Stomach (tissue), 9 donors: ENCODE data around the gene TNFRSF6B. TPM values are rescaled to one million over a fixed set of nuclear protein-coding genes. Genes with fewer than 3 reads are reported as not detected.
A peak's percentile ranks its signal among the peaks of the same experiment; 100 is the strongest.

Experiments
- DNase-seq, 2 donors: peaks; one replicate each; pipeline versions ENCODE4 v3.0.0 to v3.0.0-alpha.2; 2013 to 2019
- H3K27ac ChIP-seq, 5 donors: fragments of 200-600 bp in 4 of 5; sonication (generic) in 4 of 5; one replicate each; pipeline ENCODE4 v1.5.1; 2013 to 2019; ENCODE audit warnings: mild to moderate bottlenecking in 1 of 5, moderate library complexity in 1 of 5
- H3K27me3 ChIP-seq, 3 donors: fragments of 200-600 bp; sonication (generic); one replicate each; pipeline ENCODE4 v1.5.1; 2017 to 2019; ENCODE audit warnings: mixed run types in 1 of 3
- H3K36me3 ChIP-seq, 4 donors: fragments of 200-600 bp; sonication (generic); 1 replicate in 3 of 4; 2 replicates in 1 of 4; pipeline ENCODE4 v1.5.1; 2016 to 2019
- H3K4me1 ChIP-seq, 4 donors: fragments of 200-600 bp; sonication (generic); one replicate each; pipeline ENCODE4 v1.5.1; 2016 to 2019
- H3K4me3 ChIP-seq, 4 donors: fragments of 200-600 bp; sonication (generic) in 3 of 4; one replicate each; pipeline ENCODE4 v1.5.1; 2016 to 2019; ENCODE audit warnings: mild to moderate bottlenecking in 1 of 4
- H3K9me3 ChIP-seq, 4 donors: fragments of 200-600 bp; sonication (generic); one replicate each; pipeline ENCODE4 v1.5.1; 2016 to 2019
- EP300 ChIP-seq: sonication (generic); formaldehyde crosslinking; IDR thresholded peaks from one replicate; pipeline ENCODE4 v1.6.1; 2017; ENCODE audit warnings: antibody characterized with exemption
- POLR2A ChIP-seq, 4 donors: fragments of 450-650 bp; IDR thresholded peaks; one replicate each; pipeline ENCODE4 v1.6.1; 2016; ENCODE audit warnings: antibody characterized with exemption in 4 of 4, control low read depth in 2 of 4, mild to moderate bottlenecking in 1 of 4, moderate library complexity in 1 of 4
- POLR2AphosphoS5 ChIP-seq, 3 donors: sonication (generic); formaldehyde crosslinking; IDR thresholded peaks; one replicate each; pipeline ENCODE4 v1.6.1; 2016; ENCODE audit warnings: antibody characterized with exemption in 3 of 3
- WGBS, 5 donors: extraction: QIAGEN DNeasy Blood & Tissue Kit in 3 of 5; methylation state at CpG; one replicate each; pipeline versions ENCODE4 v1.1.5 to v1.1.7; 2013 to 2018; 5-methylcytosine and 5-hydroxymethylcytosine counted together
- intact Hi-C: fragments of 100-400 bp; cut with DNase I; formaldehyde crosslinking; loops from one replicate; pipeline ENCODE4 v1.15.1; 2023; ENCODE audit warnings: low total_unique reads
- polyA plus RNA-seq, 3 donors: library from polyadenylated mRNA; stranded (reverse); fragments of 200-250 nt; gene quantifications; one replicate each; pipeline ENCODE4 v1.2.3, GENCODE V29; 2013
- total RNA-seq, 5 donors: library from RNA; depleted of rRNA; stranded (reverse); fragments of >200 nt; gene quantifications; one replicate each; pipeline versions ENCODE4 v1.1.0 to v1.2.3, GENCODE V29; 2014 to 2016
- TF ChIP-seq, protein P1 (sequence below), 7 experiments: fragments of 450-650 bp in 4 of 7; fragments of 200-600 bp in 3 of 7; sonication (generic) in 3 of 7; IDR thresholded peaks; one replicate each; pipeline ENCODE4 v1.5.1; 2016 to 2019; ENCODE audit warnings: antibody characterized with exemption in 7 of 7, control low read depth in 2 of 7, mild to moderate bottlenecking in 1 of 7
- donor health status: healthy with polysubstance abuse.
- donor health status: Bipolar disorder and iron deficiency.
- donor health status: healthy.

TNFRSF6B gene
- total and polyA plus RNA-seq, 8 donors = 1.1 to 26.2 (median 8.5) TPM; not detected in 1

- Histone ChIP-seq H3K9me3 (no peaks in the 10 kb centered on the region), H3K27ac (peak overlapping the region; percentile 83 to 97 (median 93)), H3K36me3 (peaks cover 16 to 39% (median 36%) of the 10 kb centered on the region in 4 donors), H3K27me3 (peaks cover 0 to 6% (median 0%) of the 10 kb centered on the region in 3 donors), H3K4me1 (peaks cover 43 to 67% (median 59%) of the 10 kb centered on the region in 4 donors), H3K4me3 (peak overlapping the region; percentile 65 to 85 (median 68))
- no peak for TF ChIP-seq EP300
- TF ChIP-seq, protein P1, sequence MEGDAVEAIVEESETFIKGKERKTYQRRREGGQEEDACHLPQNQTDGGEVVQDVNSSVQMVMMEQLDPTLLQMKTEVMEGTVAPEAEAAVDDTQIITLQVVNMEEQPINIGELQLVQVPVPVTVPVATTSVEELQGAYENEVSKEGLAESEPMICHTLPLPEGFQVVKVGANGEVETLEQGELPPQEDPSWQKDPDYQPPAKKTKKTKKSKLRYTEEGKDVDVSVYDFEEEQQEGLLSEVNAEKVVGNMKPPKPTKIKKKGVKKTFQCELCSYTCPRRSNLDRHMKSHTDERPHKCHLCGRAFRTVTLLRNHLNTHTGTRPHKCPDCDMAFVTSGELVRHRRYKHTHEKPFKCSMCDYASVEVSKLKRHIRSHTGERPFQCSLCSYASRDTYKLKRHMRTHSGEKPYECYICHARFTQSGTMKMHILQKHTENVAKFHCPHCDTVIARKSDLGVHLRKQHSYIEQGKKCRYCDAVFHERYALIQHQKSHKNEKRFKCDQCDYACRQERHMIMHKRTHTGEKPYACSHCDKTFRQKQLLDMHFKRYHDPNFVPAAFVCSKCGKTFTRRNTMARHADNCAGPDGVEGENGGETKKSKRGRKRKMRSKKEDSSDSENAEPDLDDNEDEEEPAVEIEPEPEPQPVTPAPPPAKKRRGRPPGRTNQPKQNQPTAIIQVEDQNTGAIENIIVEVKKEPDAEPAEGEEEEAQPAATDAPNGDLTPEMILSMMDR (IDR thresholded peaks at IDR 0.05) = no peak
- TF ChIP-seq POLR2A (IDR thresholded peaks at IDR 0.05) = no peak
- no peak for TF ChIP-seq POLR2AphosphoS5 (IDR thresholded peaks at IDR 0.05)
- intact Hi-C loops = no loop called here
- DNase-seq = peak in 1 of 2 donors; percentile 88
- WGBS, 5 donors = 0 to 1% (median 0%) methylated on average over 13 to 79 of the region's 80 CpGs; no CpG with 5 or more reads in 1 of the 5 donors
These were observed 43.7 kb downstream of the TNFRSF6B start for GRCh38 chr20:63740070-63740626.

- Histone ChIP-seq H3K4me3 (peak overlapping the region; percentile 65 to 85 (median 68)), H3K27ac (peak overlapping the region; percentile 83 to 97 (median 93)), H3K27me3 (peaks cover 0 to 6% (median 0%) of the 10 kb centered on the region in 3 donors), H3K36me3 (peaks cover 10 to 33% (median 30%) of the 10 kb centered on the region in 4 donors), H3K4me1 (peaks cover 43 to 64% (median 56%) of the 10 kb centered on the region in 4 donors), H3K9me3 (no peaks in the 10 kb centered on the region)
- peak; percentile 95 to 97 for DNase-seq
- intact Hi-C loops = no loop called here
- TF ChIP-seq, protein P1 (IDR thresholded peaks at IDR 0.05) = peak in 3 of 7 experiments; percentile 7 to 55 (median 43)
- TF ChIP-seq EP300 = no peak
- peak in 2 of 3 donors; percentile 55 to 73 for TF ChIP-seq POLR2AphosphoS5 (IDR thresholded peaks at IDR 0.05)
- no peak for TF ChIP-seq POLR2A (IDR thresholded peaks at IDR 0.05)
- WGBS, 5 donors = 0 to 7% (median 5%) methylated on average over 9 to 29 of the region's 29 CpGs
These were observed 44.3 kb downstream of the TNFRSF6B start for GRCh38 chr20:63740627-63741353.

DNA sequence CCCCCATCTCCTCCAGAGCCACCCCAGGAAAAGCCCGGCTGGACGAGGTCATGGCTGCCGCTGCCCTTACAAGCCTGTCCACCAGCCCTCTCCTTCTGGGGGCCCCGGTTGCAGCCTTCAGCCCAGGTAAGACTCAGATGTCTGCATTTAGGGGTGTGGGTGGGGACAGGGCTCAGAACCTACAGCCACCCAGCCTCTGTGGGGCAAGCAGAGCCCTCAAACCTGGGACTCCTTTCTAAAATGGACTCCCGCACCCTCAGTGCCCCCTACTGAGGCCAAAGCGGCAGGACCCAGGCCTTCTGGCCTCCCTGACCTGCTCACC is 44.9 kb downstream of the TNFRSF6B start:
- H3K4me1 ChIP-seq = peaks cover 40 to 59% (median 51%) of the 10 kb centered on the region in 4 donors
- peaks cover 0 to 6% (median 0%) of the 10 kb centered on the region in 3 donors for H3K27me3 ChIP-seq
- no peaks in the 10 kb centered on the region for H3K9me3 ChIP-seq
- WGBS, 5 donors = 15 to 42% (median 28%) methylated on average over 4 to 6 of the region's 6 CpGs
- H3K27ac ChIP-seq = peak overlapping the region; percentile 83 to 97 (median 93)
- peak overlapping the region; percentile 65 to 85 (median 68) for H3K4me3 ChIP-seq
- DNase-seq = no peak
- H3K36me3 ChIP-seq = peaks cover 8 to 33% (median 27%) of the 10 kb centered on the region in 4 donors
- TF ChIP-seq POLR2A (IDR thresholded peaks at IDR 0.05) (no peak), EP300 (no peak), POLR2AphosphoS5 (IDR thresholded peaks at IDR 0.05) (no peak)
- TF ChIP-seq, protein P1 (IDR thresholded peaks at IDR 0.05) = no peak
- intact Hi-C loops = no loop called here

DNA sequence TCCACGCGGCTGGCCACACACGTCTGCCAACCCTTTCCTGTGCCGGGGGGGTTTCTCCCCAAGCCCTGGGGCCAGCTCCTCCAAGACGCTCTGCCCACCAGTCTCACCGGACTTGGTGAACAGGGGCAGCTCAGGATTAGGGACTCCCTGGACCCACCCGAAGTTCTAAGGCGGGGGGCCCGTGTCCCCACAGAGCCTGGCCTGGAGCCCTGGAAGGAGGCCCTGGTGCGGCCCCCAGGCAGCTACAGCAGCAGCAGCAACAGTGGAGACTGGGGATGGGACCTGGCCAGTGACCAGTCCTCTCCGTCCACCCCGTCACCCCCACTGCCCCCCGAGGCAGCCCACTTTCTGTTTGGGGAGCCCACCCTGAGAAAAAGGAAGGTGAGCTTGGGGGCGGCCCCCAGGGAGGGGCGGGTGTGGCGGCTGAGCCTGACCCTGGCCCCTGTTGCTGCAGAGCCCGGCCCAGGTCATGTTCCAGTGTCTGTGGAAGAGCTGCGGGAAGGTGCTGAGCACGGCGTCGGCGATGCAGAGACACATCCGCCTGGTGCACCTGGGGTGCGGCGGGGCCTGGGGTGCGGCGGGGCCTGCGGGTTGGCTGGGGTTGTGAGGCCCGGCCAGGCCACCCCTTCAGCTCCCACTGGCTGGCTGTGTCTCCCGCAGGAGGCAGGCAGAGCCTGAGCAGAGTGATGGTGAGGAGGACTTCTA is 45.4 kb downstream of the TNFRSF6B start:
- Histone ChIP-seq H3K27me3 (peaks cover 0 to 6% (median 0%) of the 10 kb centered on the region in 3 donors), H3K36me3 (peaks cover 8 to 35% (median 29%) of the 10 kb centered on the region in 4 donors), H3K27ac (peak overlapping the region; percentile 83 to 97 (median 93)), H3K4me3 (peak overlapping the region; percentile 65 to 85 (median 68)), H3K9me3 (no peaks in the 10 kb centered on the region), H3K4me1 (peaks cover 34 to 53% (median 46%) of the 10 kb centered on the region in 4 donors)
- TF ChIP-seq POLR2A (IDR thresholded peaks at IDR 0.05) (no peak), EP300 (no peak), POLR2AphosphoS5 (IDR thresholded peaks at IDR 0.05) (no peak)
- TF ChIP-seq, protein P1 (IDR thresholded peaks at IDR 0.05) = no peak
- intact Hi-C loops = no loop called here
- DNase-seq = peak in 1 of 2 donors; percentile 22
- 76 to 82% (median 79%) methylated on average over 19 to 30 of the region's 30 CpGs for WGBS, 5 donors
